ENCODE results near the gene TNXB.
"Not testable (repeated sequence)": the region's sequence is repeated elsewhere in the genome, so short reads cannot be mapped to it uniquely, and the experiment has no call there.

The TNXB gene

DNA sequence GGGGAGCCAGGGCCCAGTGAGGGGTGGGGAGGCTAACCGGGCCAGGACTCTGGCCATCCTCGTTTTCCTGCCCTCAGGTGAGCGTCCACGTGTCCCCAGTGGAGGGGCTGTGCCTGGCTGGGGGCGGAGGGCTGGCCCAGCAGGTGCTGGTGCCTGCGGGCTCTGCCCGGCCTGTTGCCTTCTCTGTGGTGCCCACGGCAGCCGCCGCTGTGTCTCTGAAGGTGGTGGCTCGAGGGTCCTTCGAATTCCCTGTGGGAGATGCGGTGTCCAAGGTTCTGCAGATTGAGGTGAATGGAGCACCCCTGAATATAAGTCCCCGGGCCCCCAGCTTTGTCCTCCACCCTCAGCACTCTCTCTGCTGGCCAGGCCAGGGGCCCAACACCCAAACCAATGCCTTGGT, 114.7 kb downstream of the TNXB start:
- H3K4me2 ChIP-seq (ENCODE audit: low read depth, low read length, poor library complexity, severe bottlenecking); H3F3A ChIP-seq (ENCODE audit: low read depth); H3K9ac ChIP-seq (ENCODE audit: low read depth, low read length, poor library complexity, severe bottlenecking); H3K36me3 ChIP-seq (ENCODE audit: insufficient read depth, low read length); H3K27me3 ChIP-seq (ENCODE audit: insufficient read depth, low read length, poor library complexity, severe bottlenecking); H3K9me2 ChIP-seq (replicated peaks; ENCODE audit: low read depth, low read length); H3K4me1 ChIP-seq (ENCODE audit: insufficient read depth, low read length, poor library complexity, severe bottlenecking); H4K20me1 ChIP-seq (ENCODE audit: insufficient read depth, low read length, poor library complexity, severe bottlenecking); H3K79me2 ChIP-seq (ENCODE audit: insufficient read depth, low read length); H3K4me3 ChIP-seq (ENCODE audit: low read length, poor library complexity, severe bottlenecking); H2AFZ ChIP-seq (ENCODE audit: low read length); H3K9me3 ChIP-seq (ENCODE audit: insufficient read depth, low read depth, low read length): not testable (repeated sequence)
